Skeletal muscle satellite cell (primary cell): Measurements from ENCODE around the gene MVB12B.

Experiments
- H3K27me3 ChIP-seq: 2 replicates; pipeline ENCODE4 v1.7.0; 2013; ENCODE audit warnings: low read length; ENCODE audit not compliant: control insufficient read depth, insufficient read depth
- H3K36me3 ChIP-seq: 2 replicates; pipeline ENCODE4 v1.7.0; 2013; ENCODE audit warnings: mild to moderate bottlenecking, control low read depth, low read length; ENCODE audit not compliant: insufficient read depth
- H3K4me1 ChIP-seq: 2 replicates; pipeline ENCODE4 v1.7.0; 2013; ENCODE audit warnings: low read length; ENCODE audit not compliant: control insufficient read depth, insufficient read depth
- H3K4me2 ChIP-seq: 2 replicates; pipeline ENCODE4 v1.7.0; 2013; ENCODE audit warnings: mild to moderate bottlenecking, low read length
- H3K4me3 ChIP-seq: 2 replicates; pipeline ENCODE4 v1.7.0; 2013; ENCODE audit warnings: low read length
- H3K9ac ChIP-seq: 2 replicates; pipeline ENCODE4 v1.7.0; 2013; ENCODE audit warnings: mild to moderate bottlenecking, low read depth, low read length, moderate library complexity
- H3K9me3 ChIP-seq: replicated peaks from 2 replicates; pipeline ENCODE4 v1.7.0; 2013; ENCODE audit warnings: mild to moderate bottlenecking, control low read depth, low read length

The MVB12B gene

GRCh38 chr9:126442636-126443035 lies 116.0 kb downstream of the MVB12B start:
- Histone ChIP-seq H3K9me3 (no peaks in the 10 kb centered on the region), H3K4me1 (peaks cover 24% of the 10 kb centered on the region), H3K9ac (no peak overlapping the region), H3K27me3 (no peaks in the 10 kb centered on the region), H3K4me3 (no peak overlapping the region), H3K36me3 (no peaks in the 10 kb centered on the region), H3K4me2 (no peak overlapping the region)

GRCh38 chr9:126443144-126443543 lies 116.5 kb downstream of the MVB12B start:
- Histone ChIP-seq H3K4me3 (no peak overlapping the region), H3K9ac (no peak overlapping the region), H3K4me2 (no peak overlapping the region), H3K36me3 (no peaks in the 10 kb centered on the region), H3K27me3 (no peaks in the 10 kb centered on the region), H3K4me1 (peaks cover 24% of the 10 kb centered on the region), H3K9me3 (no peaks in the 10 kb centered on the region)

GRCh38 chr9:126448136-126448535 lies 121.5 kb downstream of the MVB12B start:
- H3K4me3 ChIP-seq = no peak overlapping the region
- no peaks in the 10 kb centered on the region for H3K27me3 ChIP-seq
- no peaks in the 10 kb centered on the region for H3K4me1 ChIP-seq
- H3K9ac ChIP-seq = no peak overlapping the region
- H3K36me3 ChIP-seq = no peaks in the 10 kb centered on the region
- H3K9me3 ChIP-seq = no peaks in the 10 kb centered on the region
- no peak overlapping the region for H3K4me2 ChIP-seq

DNA sequence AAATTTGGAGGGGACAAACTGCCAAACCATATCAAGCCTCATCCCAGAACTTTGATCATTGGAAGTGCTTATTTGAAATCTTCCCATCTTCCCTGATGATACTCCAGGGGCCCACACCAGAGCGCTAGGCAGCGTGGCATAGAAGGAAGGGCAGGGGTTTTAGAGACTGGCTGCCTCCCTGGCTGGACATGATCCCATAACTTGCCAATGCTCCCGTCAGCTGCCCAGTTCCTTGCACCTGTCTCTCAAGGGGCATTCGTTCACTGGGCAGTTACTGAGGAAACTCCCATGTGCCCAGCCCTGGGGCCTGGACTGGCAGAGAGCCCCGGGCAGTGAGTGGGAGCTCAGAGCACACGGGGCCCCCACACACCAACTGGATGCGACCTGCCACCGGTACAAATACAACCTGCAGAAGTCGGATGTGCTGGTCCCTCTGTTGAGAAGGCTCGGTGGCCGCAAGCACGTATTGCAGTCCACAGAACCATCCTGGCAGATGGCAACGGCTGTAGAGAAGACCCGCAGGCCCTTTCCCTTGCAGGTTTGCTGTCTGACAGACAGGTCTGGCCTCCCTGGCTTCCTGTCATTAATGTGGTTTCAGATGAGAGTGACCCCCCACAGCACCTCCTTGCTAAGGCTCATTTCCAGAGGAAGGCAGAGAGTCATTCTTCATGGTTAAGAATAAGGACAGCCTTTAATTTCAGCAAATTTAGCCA lies 122.4 kb downstream of the MVB12B start:
- H3K9me3 ChIP-seq = no peaks in the 10 kb centered on the region
- no peaks in the 10 kb centered on the region for H3K4me1 ChIP-seq
- no peaks in the 10 kb centered on the region for H3K27me3 ChIP-seq
- no peak overlapping the region for H3K9ac ChIP-seq
- H3K4me3 ChIP-seq = no peak overlapping the region
- no peaks in the 10 kb centered on the region for H3K36me3 ChIP-seq
- no peak overlapping the region for H3K4me2 ChIP-seq

DNA sequence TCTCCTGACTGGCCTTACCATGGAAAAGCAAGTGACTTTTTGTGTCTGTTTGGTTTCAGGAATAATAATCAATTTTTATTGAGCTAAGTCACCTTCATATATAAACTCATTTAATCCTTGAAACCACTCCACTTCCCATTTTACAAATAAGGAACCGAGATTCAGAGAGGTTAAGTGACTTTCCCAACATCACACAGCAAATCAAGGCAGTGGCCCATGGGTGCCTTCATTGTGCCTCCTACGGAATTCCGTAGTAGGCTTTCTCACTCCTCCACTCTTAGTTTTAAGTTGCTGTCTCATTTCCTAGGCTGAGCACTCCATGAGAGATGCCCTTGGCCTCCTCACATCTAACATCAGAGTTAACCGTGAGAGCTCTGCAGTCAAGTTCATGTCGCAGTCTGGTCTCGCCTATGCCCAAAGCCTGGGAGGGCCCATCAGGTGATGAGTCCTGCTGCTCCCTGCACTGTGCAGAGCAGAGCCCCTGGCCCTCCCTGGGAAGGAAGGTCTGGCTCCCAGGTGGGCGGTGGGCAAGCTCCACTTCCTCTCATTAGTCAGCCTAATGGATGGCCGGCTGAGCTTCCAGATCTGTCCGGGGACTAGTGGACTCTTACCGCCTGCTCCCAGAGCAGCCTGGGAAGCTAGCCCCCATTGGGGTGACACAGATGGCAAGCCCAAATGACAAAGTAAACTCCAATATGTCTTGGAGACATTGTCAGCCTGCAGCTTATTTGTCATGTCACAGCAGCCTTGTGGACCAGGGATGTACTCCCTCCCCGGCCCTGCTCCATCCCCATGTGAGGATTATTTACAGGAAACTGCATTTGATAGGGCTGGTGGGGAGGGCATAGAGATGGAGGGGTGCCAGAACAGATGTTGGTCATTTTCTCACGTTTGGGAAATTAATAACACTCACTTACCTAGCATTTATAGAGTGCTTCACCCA lies 123.4 kb downstream of the MVB12B start:
- Histone ChIP-seq H3K4me2 (no peak overlapping the region), H3K4me3 (no peak overlapping the region), H3K4me1 (no peaks in the 10 kb centered on the region), H3K9me3 (no peaks in the 10 kb centered on the region), H3K36me3 (no peaks in the 10 kb centered on the region), H3K9ac (no peak overlapping the region), H3K27me3 (no peaks in the 10 kb centered on the region)

DNA sequence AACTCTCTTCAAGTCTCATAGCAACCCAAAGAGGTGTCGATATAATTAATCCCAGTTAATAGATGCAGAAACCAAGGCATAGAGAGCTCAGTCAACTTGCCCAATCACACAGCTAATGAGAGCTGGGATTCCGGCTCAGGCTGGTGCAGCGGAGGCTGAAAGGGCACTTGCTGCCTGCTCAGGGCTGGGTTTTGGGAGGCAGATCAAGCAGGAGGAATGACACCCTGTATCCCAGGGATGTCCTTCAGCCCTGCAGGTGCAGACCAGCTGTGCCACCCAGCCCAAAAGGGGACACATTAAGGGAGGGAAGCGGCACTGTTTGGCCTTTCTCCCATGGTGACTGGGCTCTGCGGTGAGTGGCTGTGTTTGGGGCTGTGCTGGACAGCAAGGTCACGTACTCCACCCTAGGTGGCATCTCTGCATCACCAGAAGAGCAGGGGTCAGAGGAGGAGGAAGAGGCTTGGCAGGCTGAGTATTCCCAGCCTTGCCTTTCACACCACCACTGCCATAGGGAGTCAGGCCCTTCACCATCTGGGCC lies 124.1 kb downstream of the MVB12B start:
- Histone ChIP-seq H3K27me3 (no peaks in the 10 kb centered on the region), H3K9me3 (no peaks in the 10 kb centered on the region), H3K4me3 (no peak overlapping the region), H3K4me2 (no peak overlapping the region), H3K9ac (no peak overlapping the region), H3K36me3 (no peaks in the 10 kb centered on the region), H3K4me1 (no peaks in the 10 kb centered on the region)

- Histone ChIP-seq H3K9ac (no peak overlapping the region), H3K4me2 (no peak overlapping the region), H3K27me3 (no peaks in the 10 kb centered on the region), H3K4me3 (no peak overlapping the region), H3K9me3 (no peaks in the 10 kb centered on the region), H3K36me3 (no peaks in the 10 kb centered on the region), H3K4me1 (no peaks in the 10 kb centered on the region)
These were observed 124.8 kb downstream of the MVB12B start for GRCh38 chr9:126451316-126451885.

GRCh38 chr9:126452106-126452505 lies 125.5 kb downstream of the MVB12B start:
- Histone ChIP-seq H3K9me3 (no peaks in the 10 kb centered on the region), H3K4me1 (no peaks in the 10 kb centered on the region), H3K9ac (no peak overlapping the region), H3K4me3 (no peak overlapping the region), H3K4me2 (no peak overlapping the region), H3K27me3 (no peaks in the 10 kb centered on the region), H3K36me3 (no peaks in the 10 kb centered on the region)

GRCh38 chr9:126453156-126453963 lies 126.7 kb downstream of the MVB12B start:
- no peaks in the 10 kb centered on the region for H3K36me3 ChIP-seq

DNA sequence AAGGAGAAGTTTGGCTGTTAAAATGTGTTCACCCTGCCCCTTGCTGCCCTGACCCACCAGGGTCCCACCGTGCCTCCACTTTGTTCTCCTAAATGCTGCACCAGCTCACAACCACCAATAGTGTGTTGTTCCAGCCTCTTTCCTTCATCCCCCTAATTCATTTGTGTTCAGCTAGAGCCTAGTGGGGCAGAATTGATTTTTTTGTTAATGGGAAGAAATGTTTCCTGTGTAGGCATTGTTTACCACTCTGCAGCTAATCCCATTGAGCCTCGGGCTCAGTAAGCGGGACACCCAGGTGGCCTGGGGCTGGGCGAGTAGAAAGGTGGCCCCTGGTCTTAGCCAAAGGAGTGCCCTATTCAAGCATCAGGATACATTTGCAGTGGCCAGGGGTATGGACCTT lies 127.6 kb downstream of the MVB12B start:
- Histone ChIP-seq H3K4me3 (no peak overlapping the region), H3K36me3 (no peaks in the 10 kb centered on the region), H3K9ac (no peak overlapping the region), H3K27me3 (no peaks in the 10 kb centered on the region), H3K4me2 (no peak overlapping the region), H3K9me3 (no peaks in the 10 kb centered on the region), H3K4me1 (no peaks in the 10 kb centered on the region)

More at GRCh38 chr9:126453156-126453963, 126.7 kb downstream of the MVB12B start:
- Histone ChIP-seq H3K9me3 (no peaks in the 10 kb centered on the region), H3K9ac (no peak overlapping the region), H3K27me3 (no peaks in the 10 kb centered on the region), H3K4me1 (no peaks in the 10 kb centered on the region), H3K4me3 (no peak overlapping the region), H3K4me2 (no peak overlapping the region)

DNA sequence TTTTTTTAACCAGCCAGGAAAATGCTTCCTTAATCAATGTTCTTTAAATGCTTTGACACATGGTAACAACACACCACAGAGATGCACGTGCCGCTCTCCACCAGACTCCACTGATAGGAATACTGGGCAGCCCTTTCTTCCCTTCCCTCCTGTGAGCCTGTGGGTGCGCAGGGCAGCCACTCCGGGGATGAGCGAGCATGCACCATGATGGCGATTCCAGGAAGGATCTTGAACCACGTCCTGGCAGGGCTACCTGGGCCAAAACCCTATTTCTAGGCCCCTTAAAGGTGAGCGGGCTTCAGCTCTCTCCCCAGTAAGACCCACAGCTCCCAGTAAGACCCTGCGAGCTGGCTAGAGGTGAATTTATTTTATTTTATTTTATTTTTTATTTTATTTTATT lies 128.2 kb downstream of the MVB12B start:
- Histone ChIP-seq H3K27me3 (no peaks in the 10 kb centered on the region), H3K9me3 (no peaks in the 10 kb centered on the region), H3K4me3 (no peak overlapping the region), H3K4me2 (no peak overlapping the region), H3K9ac (no peak overlapping the region), H3K4me1 (no peaks in the 10 kb centered on the region), H3K36me3 (no peaks in the 10 kb centered on the region)
